Activated CD4-positive, CD25-positive, alpha-beta regulatory T cell treated with anti-CD3 and anti-CD28 coated beads, Interleukin-2, amount 50 U/mL, for 24 hours (primary cell): ENCODE measurements around the gene ATG7.
"Not testable (repeated sequence)": the region's sequence is repeated elsewhere in the genome, so short reads cannot be mapped to it uniquely, and the experiment has no call there.

ENCODE experiments used
- ATAC-seq, 2 donors: fragments of 150-1000 bp; cut with Tn5 transposase; one replicate each; pipeline ENCODE4 v1.10.0; 2021; ENCODE audit warnings: mild to moderate bottlenecking in 1 of 2, moderate library complexity in 1 of 2

ATG7 gene

GRCh38 chr3:11437506-11437905 lies 165.3 kb downstream of the ATG7 start:
- no peak for ATAC-seq

GRCh38 chr3:11438646-11439045 lies 166.4 kb downstream of the ATG7 start:
- ATAC-seq = no peak

- ATAC-seq = not testable (repeated sequence)
Measured at GRCh38 chr3:11441346-11441745, 169.1 kb downstream of the ATG7 start.

- ATAC-seq = no peak
Measured at GRCh38 chr3:11444404-11444803, 172.2 kb downstream of the ATG7 start.

GRCh38 chr3:11445193-11445592 lies 173.0 kb downstream of the ATG7 start:
- ATAC-seq = not testable (repeated sequence)

- no peak for ATAC-seq
Measured at GRCh38 chr3:11445883-11446282, 173.7 kb downstream of the ATG7 start.

- ATAC-seq = no peak
Measured at GRCh38 chr3:11447584-11448200, 175.5 kb downstream of the ATG7 start.

GRCh38 chr3:11450015-11450414 lies 177.8 kb downstream of the ATG7 start:
- no peak for ATAC-seq

- ATAC-seq = no peak
Measured at GRCh38 chr3:11452312-11452711, 180.1 kb downstream of the ATG7 start.

GRCh38 chr3:11452885-11453847 lies 181.0 kb downstream of the ATG7 start:
- no peak for ATAC-seq

- ATAC-seq = no peak
Measured at GRCh38 chr3:11455956-11456355, 183.8 kb downstream of the ATG7 start.

- ATAC-seq = no peak
Measured at GRCh38 chr3:11457135-11457534, 184.9 kb downstream of the ATG7 start.

- no peak for ATAC-seq
Measured at GRCh38 chr3:11459186-11459824, 187.1 kb downstream of the ATG7 start.

- no peak for ATAC-seq
Measured at GRCh38 chr3:11461226-11461625, 189.0 kb downstream of the ATG7 start.

- not testable (repeated sequence) for ATAC-seq
Measured at GRCh38 chr3:11462673-11463072, 190.5 kb downstream of the ATG7 start.

GRCh38 chr3:11463591-11463990 lies 191.4 kb downstream of the ATG7 start:
- no peak for ATAC-seq

GRCh38 chr3:11464356-11464755 lies 192.2 kb downstream of the ATG7 start:
- ATAC-seq = no peak

- ATAC-seq = no peak
Measured at GRCh38 chr3:11465744-11466616, 193.8 kb downstream of the ATG7 start.

- ATAC-seq = no peak
Measured at GRCh38 chr3:11467875-11468274, 195.7 kb downstream of the ATG7 start.

GRCh38 chr3:11470031-11470853 lies 198.0 kb downstream of the ATG7 start:
- no peak for ATAC-seq

GRCh38 chr3:11475324-11475723 lies 203.1 kb downstream of the ATG7 start:
- ATAC-seq = no peak

- ATAC-seq = no peak
Measured at GRCh38 chr3:11476735-11477144, 204.5 kb downstream of the ATG7 start.
